HG03103 (cell line): ENCODE results near the gene LSS.
"Not testable (repeated sequence)": the region's sequence is repeated elsewhere in the genome, so short reads cannot be mapped to it uniquely, and the experiment has no call there.

ENCODE experiments used
- ATAC-seq: cut with Tn5 transposase; IDR thresholded peaks from one replicate; pipeline ENCODE4 v1.9.1; 2021; ENCODE audit warnings: low read depth; ENCODE audit not compliant: unreplicated experiment

Gene LSS

DNA sequence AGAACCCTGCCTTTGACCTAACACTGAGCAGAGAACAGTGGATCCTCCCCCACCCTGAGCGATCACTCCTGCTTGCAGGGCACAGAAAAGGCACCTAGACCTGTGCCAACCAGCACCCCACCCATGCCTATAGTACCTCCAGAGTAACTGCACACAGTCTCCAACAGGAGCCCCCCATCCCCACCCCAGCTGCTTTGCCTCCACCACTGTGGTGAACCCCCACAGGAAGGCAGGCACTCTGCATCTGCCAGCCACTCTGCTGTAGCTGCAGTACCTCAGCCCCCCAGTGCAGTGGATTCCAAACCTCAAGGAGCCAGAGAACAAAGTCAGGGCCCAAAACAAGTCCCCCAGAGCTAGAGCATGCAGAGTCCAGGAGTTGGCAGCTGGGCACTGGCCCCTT, 55.0 kb downstream of the LSS start:
- ATAC-seq, result no peak

DNA sequence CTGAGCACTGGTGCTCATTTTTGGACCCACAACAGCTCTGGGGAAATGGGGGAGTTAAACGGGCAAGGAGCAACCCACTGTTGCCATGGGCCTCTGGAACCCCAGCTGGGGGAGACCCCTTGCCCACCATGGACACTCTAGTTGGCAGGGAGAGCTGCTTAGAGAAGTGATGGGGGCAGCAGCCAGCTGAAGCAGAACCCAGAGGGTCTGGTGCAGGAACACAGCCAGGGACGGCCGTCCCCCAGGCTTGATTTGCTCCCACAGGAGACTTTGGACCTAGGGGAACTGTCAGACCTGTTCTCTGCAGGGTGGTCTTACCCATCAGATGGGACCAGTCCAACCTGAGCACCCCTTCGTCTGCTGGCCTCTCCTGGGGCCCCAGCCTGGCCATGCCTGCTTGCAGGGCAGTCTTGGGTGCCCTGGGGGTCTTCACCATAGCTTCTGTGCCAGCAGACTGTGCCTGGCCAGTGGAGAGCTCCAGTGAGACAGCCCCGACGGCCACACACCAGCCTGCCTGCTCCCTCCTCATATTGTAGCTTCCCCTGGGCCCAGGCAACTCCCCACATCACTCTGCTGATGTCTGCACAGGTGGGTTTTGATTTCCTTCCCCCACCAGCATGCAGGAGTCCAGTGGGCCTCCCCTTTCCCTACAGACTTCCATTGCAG, 55.6 kb downstream of the LSS start:
- ATAC-seq, result no peak

DNA sequence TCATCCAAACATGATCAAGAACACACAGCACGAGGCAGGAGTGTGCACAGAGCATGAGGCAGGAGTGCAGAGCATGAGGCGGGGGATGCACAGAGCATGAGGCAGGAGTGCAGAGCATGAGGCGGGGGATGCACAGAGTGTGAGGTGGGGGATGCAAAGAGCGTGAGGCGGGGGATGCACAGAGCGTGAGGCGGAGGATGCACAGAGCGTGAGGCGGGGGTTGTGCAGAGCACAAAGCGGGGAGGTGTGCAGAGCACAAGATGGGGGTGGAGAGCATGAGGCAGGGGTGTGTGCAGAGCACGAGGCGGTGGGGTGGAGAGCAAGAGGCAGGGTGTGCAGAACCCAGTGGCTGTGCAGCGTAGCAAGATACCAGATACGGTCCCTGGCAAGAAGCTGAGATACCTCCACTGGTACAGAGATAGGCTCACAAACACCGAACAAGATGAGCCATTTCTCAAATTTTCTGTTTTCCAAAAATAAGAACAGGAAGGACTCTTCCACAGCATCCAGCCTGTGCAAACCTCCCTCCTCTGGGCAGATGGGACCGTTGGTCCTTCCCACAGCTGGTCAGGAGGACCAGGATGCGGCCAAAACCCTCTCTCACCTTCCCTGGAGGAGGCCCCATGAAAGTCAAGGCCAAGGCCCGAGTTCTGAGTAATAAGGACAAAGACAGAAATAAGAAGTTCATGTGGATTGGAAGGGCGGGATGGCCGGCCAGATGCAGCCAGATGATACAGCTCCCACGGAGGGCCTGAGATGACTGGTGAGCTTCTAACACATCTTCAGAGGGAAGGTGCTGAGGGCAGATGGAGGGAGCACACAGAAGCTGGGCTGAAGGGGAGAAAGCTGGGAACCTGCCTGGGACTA, 56.3 kb downstream of the LSS start:
- ATAC-seq, result no peak

DNA sequence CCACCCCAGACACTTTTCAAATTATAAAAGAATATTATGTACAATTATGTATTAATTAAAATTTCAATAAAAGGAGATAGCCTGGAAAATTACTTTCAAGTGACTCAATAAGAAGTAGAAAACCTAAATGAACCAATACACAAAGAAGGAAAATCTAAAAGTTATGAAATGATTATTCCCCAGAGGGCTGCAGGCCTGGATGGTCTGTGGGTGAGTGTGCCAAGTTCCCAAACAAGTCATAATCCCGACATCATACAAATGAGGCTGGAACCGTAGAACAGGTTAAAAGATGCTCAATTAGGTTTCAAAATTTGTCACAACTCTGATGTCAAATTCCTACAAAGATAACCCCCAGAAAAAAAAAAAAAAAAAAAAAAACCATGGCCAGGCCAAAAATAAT, 57.0 kb downstream of the LSS start:
- no peak for ATAC-seq

DNA sequence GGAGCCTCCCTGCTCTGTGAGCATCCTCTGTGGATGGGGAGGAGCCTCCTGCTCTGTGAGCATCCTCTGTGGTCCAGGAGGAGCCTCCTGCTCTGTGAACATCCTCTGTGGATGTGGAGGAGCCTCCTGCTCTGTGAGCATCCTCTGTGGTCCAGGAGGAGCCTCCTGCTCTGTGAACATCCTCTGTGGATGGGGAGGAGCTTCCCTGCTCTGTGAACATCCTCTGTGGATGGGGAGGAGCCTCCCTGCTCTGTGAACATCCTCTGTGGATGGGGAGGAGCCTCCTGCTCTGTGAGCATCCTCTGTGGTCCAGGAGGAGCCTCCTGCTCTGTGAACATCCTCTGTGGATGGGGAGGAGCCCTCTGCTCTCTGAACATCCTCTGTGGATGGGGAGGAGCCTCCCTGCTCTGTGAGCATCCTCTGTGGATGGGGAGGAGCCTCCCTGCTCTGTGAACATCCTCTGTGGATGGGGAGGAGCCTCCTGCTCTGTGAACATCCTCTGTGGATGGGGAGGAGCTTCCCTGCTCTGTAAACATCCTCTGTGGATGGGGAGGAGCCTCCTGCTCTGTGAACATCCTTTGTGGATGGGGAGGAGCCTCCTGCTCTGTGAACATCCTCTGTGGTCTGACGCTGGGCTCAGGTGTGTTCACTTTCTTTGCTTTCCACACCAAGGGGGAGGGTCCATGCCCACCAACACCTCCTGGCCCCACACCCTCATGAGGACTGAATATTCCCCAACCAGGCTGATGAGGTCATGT, 58.0 kb downstream of the LSS start:
- not testable (repeated sequence) for ATAC-seq

DNA sequence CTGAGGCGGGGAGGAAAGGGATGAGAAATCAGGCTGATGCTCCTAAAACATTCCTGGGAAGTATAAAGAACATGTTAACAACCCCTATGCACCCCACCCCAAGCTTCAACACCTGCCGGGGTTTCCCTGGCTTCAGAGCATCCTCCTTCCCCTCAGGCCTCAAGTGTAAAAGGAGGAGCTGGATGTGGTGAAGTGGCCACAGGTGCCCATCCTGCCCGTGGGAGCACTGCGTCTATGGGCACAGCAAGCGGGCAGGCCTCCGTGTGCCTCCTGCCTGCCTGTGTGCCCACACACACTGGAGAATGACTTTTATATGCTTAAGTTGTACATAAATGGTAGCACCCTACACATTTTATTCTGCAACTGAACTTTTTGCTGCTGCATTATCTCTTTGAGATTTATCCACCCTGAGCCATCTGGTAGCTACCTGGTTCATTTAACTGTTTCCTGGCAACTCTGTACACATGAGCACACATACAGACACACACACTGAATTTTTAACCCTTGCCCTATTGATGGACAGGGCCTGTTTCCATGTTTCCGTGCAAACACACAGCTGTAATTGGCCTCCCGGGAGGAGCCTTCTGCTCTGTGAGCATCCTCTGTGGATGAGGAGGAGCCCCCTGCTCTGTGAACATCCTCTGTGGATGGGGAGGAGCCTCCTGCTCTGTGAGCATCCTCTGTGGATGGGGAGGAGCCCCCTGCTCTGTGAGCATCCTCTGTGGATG, 59.8 kb downstream of the LSS start:
- no peak for ATAC-seq

DNA sequence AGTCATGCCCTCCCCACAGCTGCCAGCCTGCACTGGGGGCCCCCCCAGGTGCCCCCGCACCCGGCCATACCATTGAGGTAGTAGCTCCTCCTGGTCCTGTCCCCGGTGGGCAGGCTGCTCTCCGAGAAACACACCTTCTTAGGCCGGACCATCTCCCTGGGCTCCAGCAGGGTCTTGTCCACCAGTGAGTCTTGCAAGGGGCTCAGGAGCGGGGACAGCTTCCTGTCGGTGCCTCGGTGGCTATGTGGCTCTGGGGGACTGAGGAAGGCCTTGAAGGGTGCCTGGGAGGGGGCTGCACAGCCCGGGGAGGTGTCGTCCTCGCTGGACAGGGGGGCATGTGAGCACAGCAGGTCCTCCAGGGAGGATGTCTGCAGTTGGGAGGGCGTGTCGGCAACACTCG, 60.3 kb downstream of the LSS start:
- no peak for ATAC-seq

DNA sequence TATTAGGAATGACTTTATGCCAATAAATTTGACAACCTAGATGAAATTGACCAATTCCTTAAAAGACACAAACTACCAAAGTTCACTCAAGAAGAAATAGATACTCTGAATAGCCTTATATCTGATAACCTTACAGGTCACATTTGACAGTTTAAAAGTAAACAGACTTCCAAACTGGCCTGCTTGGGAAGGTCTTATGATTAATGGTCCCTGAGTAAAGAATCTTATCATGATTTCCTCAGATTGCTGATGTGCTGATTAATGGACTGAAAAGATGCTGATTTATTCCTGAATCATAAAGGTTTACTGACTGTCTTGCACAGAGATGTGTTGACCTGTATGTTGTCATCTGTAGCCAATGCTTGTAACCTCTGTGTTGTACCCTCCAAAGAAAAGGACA, 63.5 kb downstream of the LSS start:
- ATAC-seq, result no peak

DNA sequence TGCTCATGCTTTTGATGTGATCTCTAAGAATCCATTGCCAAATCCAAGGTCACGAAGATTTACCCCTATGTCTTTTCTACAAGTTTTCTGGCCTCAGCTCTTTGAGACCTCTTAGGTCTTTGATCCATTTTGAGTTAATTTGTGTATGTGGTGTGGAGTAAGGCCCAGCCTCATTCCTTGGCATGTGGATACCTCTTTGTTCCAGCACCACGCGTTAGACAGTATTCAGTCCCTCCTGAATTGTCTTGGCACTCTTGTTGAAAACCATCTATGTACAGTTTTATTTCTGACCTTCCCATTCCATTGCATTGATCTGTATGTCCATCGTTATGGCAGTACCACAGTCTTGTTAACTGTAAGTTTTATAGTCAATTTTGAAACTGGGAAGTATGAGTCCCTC, 65.2 kb downstream of the LSS start:
- ATAC-seq, result no peak

DNA sequence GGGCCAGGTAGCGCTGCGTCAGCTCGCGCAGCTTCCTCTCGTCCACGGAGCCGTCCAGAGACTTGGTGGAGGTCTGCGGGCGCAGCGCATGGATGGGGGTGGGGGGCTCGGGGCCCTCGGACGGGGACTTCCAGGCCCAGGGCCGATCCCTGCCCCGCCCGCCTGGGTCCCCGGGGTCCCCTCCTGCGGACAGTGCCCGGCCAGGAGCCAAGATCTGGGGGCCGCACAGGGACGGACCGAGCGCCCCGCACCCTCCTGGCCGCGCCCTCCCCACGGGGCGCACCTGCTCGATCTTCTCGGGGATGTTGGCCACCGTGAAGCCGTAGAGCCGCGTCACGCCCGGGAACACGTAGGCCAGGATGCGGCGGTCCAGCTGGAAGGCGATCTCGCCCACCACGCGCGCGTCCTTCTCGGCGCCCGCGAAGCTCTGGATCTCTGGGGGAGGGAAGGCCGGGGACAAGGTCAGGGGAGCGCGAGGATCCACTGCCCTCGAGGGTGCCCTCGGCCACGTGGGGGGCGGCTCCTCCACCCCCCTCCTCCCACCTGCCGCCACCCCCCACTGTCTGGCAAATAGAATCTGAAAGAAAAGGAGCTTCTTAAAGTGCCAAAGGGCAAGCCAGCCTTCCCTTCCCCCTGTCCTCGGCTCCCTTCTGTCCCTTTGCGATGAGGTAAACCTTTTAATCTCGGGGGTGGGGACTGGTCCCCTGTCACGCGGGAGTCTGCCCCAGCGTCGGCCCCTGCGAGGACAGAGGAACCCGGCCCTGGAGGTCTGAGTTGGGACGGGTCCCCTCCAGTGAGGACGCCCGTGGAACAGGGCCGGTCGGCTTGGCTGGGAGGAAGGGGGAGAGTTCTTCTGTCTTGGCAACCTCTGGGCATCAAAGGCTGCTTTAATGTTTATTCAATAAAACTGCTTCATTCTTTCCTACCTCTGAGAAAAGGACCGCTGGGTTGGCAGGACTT, 66.7 kb downstream of the LSS start:
- no peak for ATAC-seq

DNA sequence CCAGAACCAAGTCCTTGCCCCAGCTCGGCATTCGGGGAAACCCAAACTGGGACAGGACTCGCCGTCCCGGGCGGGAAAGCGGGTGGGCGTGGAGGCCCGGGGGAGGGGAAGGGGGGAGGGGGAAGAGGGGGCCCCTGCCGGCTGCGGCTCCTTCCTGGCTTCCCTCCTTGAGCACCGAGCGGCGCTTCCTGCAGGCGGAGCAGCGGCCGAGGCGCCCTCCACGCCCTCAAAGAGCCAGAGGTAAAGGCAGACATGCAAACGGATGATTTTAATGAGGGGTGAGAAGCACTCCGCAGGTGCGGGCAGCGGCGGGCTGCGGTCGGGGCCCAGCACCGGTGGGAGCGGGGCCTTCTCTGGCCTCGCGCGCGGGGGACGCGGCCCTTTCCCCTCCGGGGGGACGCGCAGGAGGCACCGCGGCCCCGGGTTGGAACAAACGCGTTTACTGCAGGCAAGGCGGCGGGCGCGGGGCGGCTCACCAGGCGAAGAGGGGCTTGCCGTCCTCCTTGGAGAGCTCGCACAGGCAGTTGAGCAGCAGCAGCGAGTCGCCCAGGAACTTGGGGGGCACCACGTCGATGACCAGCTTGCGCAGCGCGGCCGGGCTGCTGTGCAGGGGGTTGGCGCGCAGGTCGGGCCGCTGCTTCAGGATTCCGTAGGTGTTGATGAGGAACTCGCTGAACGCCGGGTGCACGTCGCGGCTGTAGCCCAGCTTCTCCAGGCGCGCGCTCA, 67.5 kb downstream of the LSS start:
- no peak for ATAC-seq

DNA sequence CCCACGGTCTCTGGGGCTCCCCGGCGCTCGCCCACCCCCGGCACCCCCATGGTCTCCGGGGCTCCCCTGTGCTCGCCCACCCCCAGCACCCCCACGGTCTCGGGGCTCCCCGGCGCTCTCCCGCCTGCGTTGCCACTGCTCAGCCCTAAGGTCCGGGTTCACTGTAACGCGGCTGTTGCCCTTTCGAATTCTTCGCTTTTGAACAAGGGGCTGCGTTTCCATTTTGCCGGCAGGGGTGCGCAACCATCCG, 68.0 kb downstream of the LSS start:
- ATAC-seq, result no peak

DNA sequence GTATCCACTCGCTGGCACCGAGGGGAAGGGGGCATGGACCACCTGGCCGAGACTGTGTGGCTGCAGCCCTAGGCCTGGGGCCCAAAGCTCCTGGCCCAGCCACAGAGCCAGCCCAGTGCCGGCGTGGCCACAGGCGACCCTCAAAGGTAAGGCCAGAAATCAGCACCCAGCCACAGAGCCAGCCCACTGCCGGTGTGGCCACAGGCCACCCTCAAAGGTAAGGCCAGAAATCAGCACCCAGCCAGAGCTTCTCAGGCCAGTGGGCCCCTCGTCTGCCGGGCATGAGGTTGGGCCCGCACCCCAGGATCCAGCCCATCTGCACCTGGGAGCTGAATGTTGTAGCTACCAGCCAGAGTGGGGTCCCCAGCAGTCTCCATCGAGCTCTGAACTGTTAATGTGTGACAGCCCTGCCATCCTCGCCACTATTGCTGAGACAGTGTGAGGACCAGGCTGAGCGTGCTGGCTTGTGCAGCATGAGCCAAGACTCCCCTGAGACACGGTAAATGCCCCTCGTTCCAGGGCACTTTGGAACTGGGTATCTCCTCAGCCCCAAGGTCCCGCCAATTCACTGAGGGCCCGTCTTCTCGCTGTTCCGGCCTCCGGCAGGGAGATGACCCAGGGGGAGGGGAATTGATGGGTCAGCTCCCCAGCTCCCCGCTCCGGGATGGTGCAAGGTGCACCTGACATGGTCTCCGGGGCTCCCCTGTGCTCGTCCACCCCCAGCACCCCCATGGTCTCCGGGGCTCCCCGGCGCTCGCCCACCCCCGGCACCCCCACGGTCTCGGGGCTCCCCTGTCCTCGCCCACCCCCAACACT, 68.5 kb downstream of the LSS start:
- ATAC-seq, result no peak

DNA sequence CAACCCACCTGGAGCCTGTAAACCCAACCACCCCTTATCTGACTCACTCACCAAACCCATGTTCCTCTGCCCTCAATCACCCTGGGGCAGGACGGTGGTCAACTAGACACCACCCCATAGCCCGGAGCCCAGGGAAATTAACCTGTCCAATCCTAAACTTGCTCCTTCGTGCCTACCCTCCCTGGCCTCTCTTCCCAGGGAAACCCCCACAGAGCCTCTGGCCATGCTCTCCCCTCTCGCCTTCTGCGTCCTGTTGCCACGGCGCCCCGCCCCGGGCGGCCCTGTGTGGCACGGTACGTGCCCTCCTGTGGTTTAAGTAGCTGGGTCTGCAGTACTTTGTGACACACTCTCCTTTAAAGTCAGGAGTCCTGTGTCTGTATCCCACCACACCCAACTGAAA, 69.2 kb downstream of the LSS start:
- ATAC-seq, result no peak

DNA sequence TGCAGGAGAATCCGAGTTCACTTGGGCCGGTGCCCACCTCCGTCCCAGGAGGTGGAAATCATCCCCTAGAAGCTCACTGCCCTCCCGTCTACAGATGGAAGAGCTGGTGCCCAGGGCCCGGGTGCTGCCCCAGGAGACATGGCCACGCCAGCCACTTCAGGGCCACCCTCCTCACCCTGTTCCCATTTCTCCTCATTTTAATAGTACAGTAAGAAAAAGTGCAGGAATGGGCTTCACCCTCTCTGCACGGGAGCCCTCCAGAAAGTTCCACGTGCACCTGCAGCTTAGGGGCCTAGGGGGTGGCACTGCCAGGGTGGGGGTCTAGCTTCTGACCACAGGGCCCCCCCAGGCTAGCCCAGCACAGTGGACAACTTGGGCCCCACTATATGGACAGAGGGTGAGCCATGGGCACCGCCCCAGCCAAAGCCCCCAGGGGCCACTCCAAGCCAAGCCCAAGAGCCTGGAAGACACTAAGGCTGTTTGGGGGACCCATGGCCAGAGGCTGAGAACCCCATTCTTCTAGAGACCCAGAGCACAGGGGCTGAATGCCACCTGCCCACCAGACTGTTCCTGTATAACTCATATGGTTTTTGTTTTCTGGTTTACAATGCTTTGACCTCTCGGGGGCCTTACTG, 69.8 kb downstream of the LSS start:
- no peak for ATAC-seq

DNA sequence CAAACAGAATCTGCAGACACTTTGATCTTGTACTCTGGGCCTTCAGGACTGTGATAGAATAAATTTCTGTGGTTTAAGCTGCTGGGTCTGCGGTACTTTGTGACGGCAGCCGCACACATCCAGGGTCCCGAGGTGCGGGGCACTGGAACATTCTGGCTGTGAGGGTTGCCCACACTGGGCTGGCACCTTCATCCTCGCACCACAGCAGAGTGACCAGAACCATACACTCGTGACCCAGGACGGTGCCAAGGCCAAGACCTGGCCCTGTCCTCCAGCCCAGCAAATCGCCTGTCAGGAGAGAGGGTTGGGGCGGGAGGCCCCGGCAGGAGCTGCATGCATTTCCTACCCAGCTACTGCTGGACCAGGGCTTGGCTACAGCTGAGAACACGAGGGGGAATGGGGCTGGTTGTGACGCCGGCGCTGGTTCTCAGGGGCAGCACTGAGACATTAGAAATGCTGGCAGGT, 70.6 kb downstream of the LSS start:
- no peak for ATAC-seq

DNA sequence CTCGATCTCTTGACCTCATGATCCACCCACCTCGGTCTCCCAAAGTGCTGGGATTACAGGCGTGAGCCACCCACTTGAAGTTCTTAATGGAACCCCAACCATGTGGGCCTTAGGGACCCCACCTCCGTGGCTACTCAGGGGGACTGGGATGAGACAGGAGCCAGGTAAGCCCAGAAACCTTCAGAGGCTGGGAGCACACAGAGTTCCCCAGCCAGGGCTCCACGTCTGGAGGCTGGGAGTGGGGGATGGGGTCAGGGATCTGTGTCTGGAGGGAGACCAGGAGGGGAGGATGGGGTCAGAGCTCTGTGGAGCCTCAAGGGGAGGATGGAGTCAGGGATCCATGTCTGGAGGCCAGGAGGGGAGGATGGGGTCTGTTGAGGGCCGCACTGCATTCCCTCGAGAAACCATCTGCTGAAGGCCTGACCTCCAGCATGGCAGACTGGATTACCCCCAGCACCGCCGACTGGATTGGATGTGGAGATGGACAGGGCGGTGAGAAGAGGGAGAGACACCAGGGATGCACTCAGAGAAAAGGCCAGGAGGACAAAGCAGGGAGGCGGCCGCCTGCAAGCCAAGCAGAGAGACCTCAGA, 71.1 kb downstream of the LSS start:
- ATAC-seq, result no peak

DNA sequence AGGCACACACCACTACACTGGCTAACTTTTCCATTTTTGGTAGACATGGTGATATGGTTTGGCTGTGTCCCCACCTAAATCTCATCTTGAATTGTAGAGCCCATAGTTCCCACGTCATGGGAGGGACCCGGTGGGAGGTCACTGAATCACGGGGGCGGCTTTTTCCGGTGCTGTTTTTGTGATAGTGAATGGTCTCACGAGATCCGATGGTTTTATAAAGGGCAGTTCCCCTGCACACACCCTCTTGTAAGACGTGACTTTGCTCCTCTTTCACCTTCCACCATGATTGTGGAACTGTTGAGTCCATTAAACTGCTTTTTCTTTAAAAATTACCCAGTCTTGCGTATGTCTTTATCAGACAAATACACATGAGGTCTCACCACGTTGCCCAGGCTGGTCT, 71.9 kb downstream of the LSS start:
- no peak for ATAC-seq
